HG02885 (cell line): ENCODE data around the gene CXXC4.

Source experiments
- ATAC-seq: cut with Tn5 transposase; IDR thresholded peaks from one replicate; pipeline ENCODE4 v1.9.1; 2021; ENCODE audit warnings: mild to moderate bottlenecking; ENCODE audit not compliant: unreplicated experiment, poor library complexity

CXXC4 gene

DNA sequence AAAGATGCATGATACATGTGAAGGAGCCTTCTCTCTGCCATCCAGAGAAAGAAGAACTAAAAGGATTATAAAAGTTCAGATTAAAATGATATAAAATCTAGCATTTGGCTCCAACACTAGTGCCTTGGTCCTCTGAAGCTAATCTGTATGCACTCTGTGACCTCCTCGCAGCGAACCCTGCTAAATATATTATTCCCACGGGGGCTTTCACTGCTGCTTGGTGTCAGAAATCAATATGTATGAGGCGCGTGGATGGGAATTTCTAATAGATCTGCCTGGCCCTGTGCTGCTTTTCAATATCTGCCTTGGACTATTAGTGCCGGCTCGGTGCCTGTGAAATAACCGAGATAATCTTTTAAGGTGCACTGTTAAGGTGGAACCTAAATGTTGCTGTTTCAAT is 69.7 kb downstream of the CXXC4 start:
- no peak for ATAC-seq

DNA sequence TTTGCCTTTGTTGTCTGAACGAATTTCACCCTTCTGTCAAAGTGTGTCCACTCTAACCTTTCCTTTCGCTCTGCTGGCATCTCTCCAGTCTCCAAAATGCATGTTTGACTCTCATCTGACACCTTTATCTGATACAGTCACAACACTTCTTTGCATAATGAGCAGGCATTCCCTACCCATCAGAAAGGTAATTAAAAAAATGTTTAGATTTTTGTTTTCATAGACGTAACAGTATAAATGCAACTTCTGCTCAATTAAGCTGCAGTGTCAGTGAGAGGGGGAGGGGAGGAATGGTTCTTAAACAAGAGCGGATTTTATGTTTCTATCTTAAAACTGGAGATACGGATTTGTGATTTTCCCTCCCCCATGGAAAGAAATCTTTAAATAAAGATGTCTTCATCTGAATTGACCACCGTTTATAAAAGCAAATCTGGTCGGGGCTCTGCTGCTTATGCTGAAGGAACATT is 70.2 kb downstream of the CXXC4 start:
- no peak for ATAC-seq

DNA sequence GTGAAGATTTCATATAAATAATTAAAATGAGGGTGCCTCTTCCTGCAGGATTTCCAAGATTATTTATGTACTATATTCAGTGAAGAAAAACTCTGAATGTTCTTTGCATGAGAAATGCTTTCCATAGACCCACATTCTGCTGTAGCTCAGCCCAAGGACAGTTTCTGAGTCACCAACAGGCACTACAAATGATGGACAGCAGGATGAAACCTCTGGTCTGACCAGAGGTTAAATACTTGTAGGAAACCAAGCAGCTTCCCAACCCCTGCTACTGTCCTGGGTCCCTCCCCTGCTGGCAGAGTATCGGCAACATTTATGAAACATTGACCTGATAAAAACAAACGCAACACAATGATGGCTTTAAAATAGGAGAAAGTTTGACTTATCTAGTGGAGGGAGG is 73.1 kb downstream of the CXXC4 start:
- ATAC-seq, result no peak

DNA sequence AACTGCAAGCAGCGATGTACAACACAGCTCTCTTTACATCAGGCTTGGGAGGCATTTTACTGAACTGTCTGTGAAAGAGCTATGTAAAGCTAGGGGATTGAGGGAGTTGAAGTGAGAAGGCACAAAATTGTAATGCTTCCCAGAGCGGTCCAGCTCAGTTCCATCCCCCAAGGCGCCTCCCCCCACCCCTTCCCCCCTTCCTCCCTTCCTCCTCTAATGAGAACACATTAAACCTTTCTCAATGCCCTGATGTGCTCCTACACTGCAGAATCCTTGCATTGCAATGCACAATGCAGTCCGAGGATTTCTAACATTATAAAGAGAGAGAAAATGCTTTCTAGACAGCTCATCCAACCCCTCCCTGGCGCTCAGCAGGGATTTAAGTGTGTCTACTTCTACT is 73.9 kb downstream of the CXXC4 start:
- ATAC-seq, result no peak
